GM12801 (cell line): ENCODE results near the gene MIX23.

ENCODE experiments used
- CTCF ChIP-seq: IDR thresholded peaks from one replicate; pipeline ENCODE4 v1.5.1; 2011; ENCODE audit warnings: control low read depth; ENCODE audit not compliant: insufficient read length; ENCODE audit errors: extremely low read depth

MIX23 gene

GRCh38 chr3:122415104-122415744, 32.2 kb upstream of the MIX23 start:
- TF ChIP-seq CTCF: no peak

GRCh38 chr3:122414391-122414790, 31.4 kb upstream of the MIX23 start:
- no peak for TF ChIP-seq CTCF

- no peak for TF ChIP-seq CTCF
Observed at GRCh38 chr3:122410639-122411038, 27.6 kb upstream of the MIX23 start.

GRCh38 chr3:122410111-122410510, 27.1 kb upstream of the MIX23 start:
- TF ChIP-seq CTCF: no peak

- no peak for TF ChIP-seq CTCF
Observed at GRCh38 chr3:122409446-122409845, 26.4 kb upstream of the MIX23 start.

- TF ChIP-seq CTCF: no peak
Observed at GRCh38 chr3:122407946-122408345, 24.9 kb upstream of the MIX23 start.

- no peak for TF ChIP-seq CTCF
Observed at GRCh38 chr3:122406198-122406597, 23.2 kb upstream of the MIX23 start.

- TF ChIP-seq CTCF: no peak
Observed at GRCh38 chr3:122405015-122405414, 22.0 kb upstream of the MIX23 start.
